Esophagus muscularis mucosa (tissue), 4 donors: ENCODE measurements around the gene DMKN.
"Not testable (repeated sequence)": the region's sequence is repeated elsewhere in the genome, so short reads cannot be mapped to it uniquely, and the experiment has no call there.

Experiments used
- CTCF ChIP-seq, 3 experiments: fragments of 200-600 bp in 2 of 3; fragments of 450-650 bp in 1 of 3; sonication (generic) in 2 of 3; IDR thresholded peaks; one replicate each; pipeline ENCODE4 v1.5.1; 2017 to 2019; ENCODE audit warnings: antibody characterized with exemption in 3 of 3, mild to moderate bottlenecking in 2 of 3, moderate library complexity in 1 of 3
- EP300 ChIP-seq: sonication (generic); formaldehyde crosslinking; IDR thresholded peaks from one replicate; pipeline ENCODE4 v1.6.1; 2017; ENCODE audit warnings: antibody characterized with exemption
- POLR2A ChIP-seq: fragments of 450-650 bp; IDR thresholded peaks from one replicate; pipeline ENCODE4 v1.6.1; 2017; ENCODE audit warnings: antibody characterized with exemption, moderate library complexity, mild to moderate bottlenecking, low read depth
- POLR2AphosphoS5 ChIP-seq, 2 donors: sonication (generic); formaldehyde crosslinking; IDR thresholded peaks; one replicate each; pipeline ENCODE4 v1.6.1; 2017; ENCODE audit warnings: antibody characterized with exemption in 2 of 2

DNA sequence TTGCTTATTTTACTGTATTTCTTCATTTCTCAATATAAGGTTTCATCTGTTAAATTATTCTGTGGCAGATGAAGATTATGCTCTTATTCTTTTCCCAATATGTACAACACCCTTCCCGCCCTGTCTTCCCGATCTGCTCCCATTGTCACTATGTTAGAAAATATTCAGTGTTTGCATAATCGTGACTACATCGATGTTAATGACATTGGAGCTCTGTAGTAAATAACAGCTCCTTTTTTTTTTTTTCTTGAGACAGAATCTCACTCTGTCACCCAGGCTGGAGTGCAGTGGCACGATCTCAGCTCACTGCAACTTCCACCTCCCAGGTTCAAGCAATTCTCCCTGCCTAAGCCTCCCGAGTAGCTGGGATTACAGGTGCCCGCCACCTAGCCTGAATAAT is 50.5 kb downstream of the DMKN start:
- not testable (repeated sequence) for TF ChIP-seq CTCF (IDR thresholded peaks at IDR 0.05); EP300; POLR2A; POLR2AphosphoS5 (IDR thresholded peaks at IDR 0.05)
